ENCODE measurements around the gene LRRC4C.

LRRC4C gene

GRCh38 chr11:40421208-40421981 is 1038.1 kb downstream of the LRRC4C start:
- DNase-seq = no peak

DNA sequence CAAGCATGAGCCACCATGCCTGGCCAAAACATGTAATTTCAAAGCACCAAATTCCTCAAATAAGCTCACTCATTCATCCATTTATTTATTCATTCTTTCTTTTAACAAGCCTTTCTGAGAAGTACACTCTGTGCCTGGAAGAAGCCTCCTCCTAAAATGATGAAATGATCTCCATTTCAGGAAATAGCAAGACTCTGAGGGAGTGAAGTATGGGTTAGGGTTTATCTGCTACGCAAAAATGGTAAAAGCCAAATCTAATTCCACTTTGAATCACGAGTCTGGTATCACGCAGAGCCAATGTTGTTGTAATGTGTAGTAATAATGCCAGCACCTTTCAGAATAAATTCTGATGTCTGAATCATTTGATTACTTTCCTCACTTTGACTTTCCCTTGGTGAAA is 1041.8 kb downstream of the LRRC4C start:
- DNase-seq = no peak

DNA sequence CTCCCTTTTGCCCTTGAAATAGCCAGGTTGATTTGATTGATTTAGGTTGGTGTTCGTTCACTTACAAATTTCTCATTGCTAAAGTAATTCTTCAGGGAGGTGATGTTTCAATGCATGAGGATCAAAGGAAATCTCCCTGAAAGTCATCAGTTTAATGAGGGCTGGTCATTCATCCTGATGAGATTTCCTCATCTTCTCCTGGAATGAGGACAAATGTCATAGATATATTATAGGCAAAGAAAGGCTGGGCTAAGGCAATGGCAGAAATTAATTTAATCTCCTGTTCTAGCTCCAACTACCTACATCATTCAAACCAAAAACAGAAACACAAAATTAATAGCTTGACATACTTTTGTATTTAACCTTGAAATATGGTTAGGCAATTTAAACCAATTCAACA is 1052.1 kb downstream of the LRRC4C start:
- no peak for DNase-seq

DNA sequence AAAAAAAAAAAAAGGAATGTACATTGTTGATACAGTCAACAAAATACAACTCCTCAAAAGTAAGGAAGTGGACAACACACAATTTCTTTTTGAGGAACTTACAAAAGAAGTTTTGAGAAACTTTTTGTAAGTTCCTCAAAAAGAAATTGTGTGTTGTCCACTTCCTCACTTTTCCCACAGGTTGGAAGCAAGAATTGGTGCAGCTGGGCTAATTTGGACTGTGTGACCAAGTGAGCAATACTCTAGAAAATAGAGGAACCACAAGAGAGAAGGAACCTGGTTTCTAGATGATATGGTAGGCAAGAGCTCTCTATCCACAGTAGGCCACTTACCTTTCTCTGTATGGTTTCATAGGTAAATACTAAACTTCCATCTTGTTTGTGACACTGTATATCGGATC is 1053.8 kb downstream of the LRRC4C start:
- DNase-seq = no peak

DNA sequence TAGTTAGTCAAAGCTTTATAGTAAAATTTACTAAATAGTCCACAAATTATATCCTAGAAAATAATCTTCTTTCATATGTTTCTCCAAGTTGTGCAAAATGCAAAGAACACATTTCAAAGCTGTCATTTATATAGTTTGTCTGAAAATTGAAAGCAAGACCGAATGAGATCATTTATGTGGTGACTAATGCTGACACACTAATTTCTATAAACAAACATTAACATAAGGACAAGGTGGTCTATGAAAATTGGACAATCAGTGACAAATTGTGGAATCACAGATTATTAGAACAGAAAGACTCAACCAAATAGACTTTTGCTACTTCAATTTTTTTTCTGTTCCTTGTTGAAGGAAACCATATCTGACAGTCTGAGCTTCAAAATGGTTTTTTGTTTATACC is 1056.1 kb downstream of the LRRC4C start:
- DNase-seq = no peak

GRCh38 chr11:40401132-40401853 is 1058.2 kb downstream of the LRRC4C start:
- DNase-seq = no peak

DNA sequence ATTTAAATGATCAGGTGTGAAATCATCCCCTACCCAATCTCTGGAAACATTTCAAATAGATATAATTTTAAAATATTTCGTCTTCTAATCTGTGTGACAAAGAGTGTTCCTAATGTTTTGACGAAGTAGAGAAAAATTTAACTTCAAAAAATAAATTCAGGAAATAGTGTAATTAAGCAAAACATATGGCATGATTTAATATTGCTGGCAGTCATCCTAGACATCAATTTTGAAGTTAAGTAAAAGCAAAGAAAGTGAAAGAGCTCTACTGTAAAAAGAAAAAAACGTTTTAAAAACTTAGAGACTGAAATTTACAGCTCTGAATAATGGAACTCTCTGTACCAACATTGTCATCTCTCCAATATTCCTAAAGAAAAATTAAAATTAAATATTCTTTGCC is 1062.3 kb downstream of the LRRC4C start:
- no peak for DNase-seq

GRCh38 chr11:40393511-40393910 is 1065.9 kb downstream of the LRRC4C start:
- DNase-seq = no peak

GRCh38 chr11:40391679-40392078 is 1067.8 kb downstream of the LRRC4C start:
- DNase-seq = no peak

GRCh38 chr11:40388097-40388818 is 1071.2 kb downstream of the LRRC4C start:
- no peak for DNase-seq

GRCh38 chr11:40387240-40387980 is 1072.0 kb downstream of the LRRC4C start:
- DNase-seq = no peak

- DNase-seq = no peak
Observed at GRCh38 chr11:40384991-40385390, 1074.5 kb downstream of the LRRC4C start.

DNA sequence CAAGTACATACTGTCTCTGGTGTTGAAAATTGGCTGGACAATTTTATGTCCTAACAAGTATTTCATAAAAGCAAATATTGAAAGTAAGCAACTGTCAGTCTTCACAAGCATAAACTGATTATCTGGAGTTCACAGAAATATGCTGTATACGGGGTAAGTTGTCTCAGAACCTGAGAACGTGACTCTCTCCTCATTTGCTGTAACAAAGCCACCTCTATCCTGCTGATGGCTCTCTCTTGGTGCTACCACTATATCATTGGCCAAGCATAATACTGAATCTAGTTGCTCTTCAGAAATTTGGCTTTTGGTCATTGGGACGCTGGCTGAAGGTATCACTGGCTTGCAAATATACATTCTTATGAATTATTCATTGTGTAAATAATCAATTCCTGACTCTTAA is 1078.0 kb downstream of the LRRC4C start:
- no peak for DNase-seq

DNA sequence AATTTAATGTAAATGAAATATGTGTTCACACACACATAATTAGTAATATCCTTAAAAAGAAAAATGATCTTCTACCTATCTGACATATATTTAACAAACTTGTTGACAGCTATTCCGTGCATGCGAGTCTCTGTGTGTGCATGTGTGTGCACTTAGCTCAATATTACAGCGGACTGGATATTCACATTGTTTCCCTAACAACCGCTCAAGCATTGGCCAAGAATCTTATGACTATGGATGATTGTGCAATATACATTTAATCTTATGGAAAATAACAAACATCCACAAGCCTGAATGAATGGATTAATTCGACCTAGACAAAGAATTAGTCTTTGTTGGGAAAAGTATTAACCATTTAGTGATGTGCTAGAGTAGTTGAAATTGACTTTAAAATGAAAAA is 1078.6 kb downstream of the LRRC4C start:
- DNase-seq = no peak

DNA sequence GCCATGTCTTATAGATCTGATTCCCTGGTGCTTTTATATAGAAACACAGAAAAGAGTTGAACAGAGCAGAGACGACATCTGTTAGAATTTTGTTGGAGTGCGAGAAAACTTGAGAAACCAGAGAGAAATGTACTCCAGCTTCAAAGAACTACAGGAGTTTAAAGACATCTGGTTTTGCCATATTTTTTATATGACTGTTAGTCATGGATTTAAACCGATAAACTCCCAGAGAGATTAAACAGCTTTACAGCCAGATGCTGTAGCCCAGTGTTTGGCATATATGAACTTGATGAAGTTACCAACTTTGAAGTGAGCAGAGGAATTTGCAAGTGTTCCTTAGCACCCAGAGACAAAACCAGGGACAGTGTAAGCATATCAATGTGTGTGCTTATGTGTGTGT is 1083.1 kb downstream of the LRRC4C start:
- no peak for DNase-seq

- DNase-seq = no peak
Observed at GRCh38 chr11:40370821-40371616, 1088.4 kb downstream of the LRRC4C start.

- DNase-seq = no peak
Observed at GRCh38 chr11:40360206-40360798, 1099.2 kb downstream of the LRRC4C start.

DNA sequence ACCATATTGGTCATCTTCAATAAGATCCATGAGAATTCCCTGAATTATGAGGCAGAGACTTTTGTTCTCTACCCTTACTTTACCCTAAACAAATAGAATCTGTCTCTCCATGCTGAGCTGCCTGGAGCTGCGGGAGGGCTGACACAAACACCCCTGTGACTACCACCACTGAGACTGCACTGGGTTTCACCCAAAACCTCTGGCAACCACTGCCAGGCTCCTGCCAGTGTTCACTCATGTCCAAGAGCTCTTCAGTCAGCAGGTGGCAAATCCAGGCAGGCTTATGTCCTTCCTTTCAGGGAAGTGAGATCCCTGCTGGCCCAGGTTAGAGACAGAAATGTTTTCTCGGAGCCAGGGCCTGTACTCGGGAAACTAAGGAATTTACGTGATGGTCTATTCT is 1105.3 kb downstream of the LRRC4C start:
- DNase-seq = no peak

DNA sequence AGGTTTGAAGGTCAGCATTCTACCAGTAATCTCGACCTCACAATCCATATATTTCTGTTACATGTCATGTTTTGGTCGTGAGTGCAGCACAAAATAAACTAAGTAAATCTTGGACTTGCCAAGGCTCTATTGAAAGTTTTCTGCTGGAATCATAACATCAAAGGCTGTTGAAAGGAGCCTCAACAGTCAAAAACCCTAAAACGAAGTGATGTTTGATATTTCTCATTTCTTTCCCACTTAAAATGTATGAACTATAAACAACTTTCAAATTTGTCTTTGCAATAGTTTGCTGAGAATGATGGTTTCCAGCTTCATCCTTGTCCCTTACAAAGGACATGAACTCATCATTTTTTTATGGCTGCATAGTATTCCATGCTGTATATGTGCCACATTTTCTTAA is 1118.5 kb downstream of the LRRC4C start:
- DNase-seq = no peak

DNA sequence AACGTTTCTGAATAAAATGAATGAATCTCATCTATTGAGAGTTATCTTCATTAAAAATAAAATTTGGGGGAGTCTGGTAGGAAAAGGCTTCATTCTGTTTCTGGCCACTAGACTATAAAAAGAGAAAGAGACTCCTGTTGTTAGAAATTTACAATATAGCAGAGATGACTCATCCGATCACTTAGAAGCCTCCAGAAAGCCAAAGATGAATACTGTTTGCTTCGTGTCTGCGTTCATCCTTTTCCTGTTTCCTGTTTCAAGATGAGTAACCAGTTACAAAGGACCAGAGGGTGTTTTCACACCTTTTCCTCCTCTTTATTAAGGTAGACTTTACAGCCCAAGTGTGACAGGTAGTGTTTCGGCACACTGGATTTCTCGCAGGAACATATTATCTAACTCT is 1120.7 kb downstream of the LRRC4C start:
- no peak for DNase-seq

DNA sequence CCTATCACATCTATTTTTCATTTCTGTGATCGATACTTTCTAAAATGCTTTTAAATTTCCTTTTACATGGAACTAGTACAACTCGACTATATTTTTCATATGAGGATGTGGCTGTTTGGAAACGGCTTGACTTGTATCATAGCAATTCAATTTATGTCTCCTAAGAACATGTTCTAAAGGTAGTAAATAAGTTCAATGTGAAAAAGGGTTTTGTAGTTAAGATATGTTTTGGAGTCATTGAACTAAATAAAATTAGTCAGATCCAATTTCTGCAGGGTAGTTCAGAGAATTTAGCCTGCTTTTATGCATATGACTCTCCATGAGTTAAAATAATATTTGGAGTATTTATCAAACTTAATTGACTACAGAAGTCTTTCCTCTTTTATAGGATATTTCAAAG is 1121.4 kb downstream of the LRRC4C start:
- DNase-seq = no peak

DNA sequence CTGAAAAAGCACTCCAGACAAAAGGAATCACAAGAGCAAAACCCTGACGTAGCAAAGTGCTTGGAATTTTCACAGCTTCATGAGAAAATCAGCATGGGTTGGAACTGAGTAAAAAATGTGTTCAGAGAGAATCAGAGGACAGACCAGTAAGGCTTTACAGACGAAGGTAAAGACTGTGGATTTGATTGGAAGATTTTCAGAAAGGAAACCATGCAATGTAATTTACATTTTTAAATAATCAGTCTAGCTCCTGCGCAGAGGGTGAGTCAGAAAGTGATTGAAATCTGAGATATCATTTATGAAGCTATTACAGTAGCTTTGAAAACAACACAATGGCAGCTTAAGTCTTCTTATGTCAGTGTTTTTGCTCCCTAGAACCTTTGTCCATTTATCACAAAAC is 1122.3 kb downstream of the LRRC4C start:
- no peak for DNase-seq

All from activated CD8-positive, alpha-beta memory T cell treated with anti-CD3 and anti-CD28 coated beads for 24 hours (primary cell).